H9 (cell line): ENCODE measurements around the gene LMF1. TPM values are rescaled to one million over a fixed set of nuclear protein-coding genes. Genes with fewer than 3 reads are reported as not detected.

Source experiments
- DNase-seq: peaks from one replicate; pipeline ENCODE4 v3.0.0-alpha.2; 2017
- H2AFZ ChIP-seq: one replicate; pipeline ENCODE4 v1.6.1; 2013; ENCODE audit warnings: mild to moderate bottlenecking, low read length, control low read depth, moderate library complexity
- H2AK5ac ChIP-seq: 2 replicates; pipeline ENCODE4 v1.6.1; 2013; ENCODE audit warnings: low read length, control low read depth, mixed read lengths; ENCODE audit not compliant: insufficient read length
- H2BK120ac ChIP-seq: one replicate; pipeline ENCODE4 v1.6.1; 2013; ENCODE audit warnings: low read depth, mild to moderate bottlenecking, low read length, control low read depth, inconsistent platforms; ENCODE audit not compliant: poor library complexity, severe bottlenecking
- H2BK12ac ChIP-seq: 2 replicates; pipeline ENCODE4 v1.6.1; 2013; ENCODE audit warnings: low read length, control low read depth, mixed read lengths, low read depth; ENCODE audit not compliant: insufficient read length
- H2BK15ac ChIP-seq: 2 replicates; pipeline ENCODE4 v1.6.1; 2013; ENCODE audit warnings: low read depth, low read length, control low read depth
- H2BK20ac ChIP-seq: one replicate; pipeline ENCODE4 v1.6.1; 2013; ENCODE audit warnings: low read depth, mild to moderate bottlenecking, low read length, control low read depth, inconsistent platforms; ENCODE audit not compliant: poor library complexity, severe bottlenecking
- H2BK5ac ChIP-seq: 2 replicates; pipeline ENCODE4 v1.6.1; 2013; ENCODE audit warnings: low read length, control low read depth, mixed read lengths; ENCODE audit not compliant: insufficient read length
- H3K14ac ChIP-seq: 2 replicates; pipeline ENCODE4 v1.6.1; 2013; ENCODE audit warnings: low read length, control low read depth; ENCODE audit not compliant: insufficient read depth
- H3K18ac ChIP-seq: 2 replicates; pipeline ENCODE4 v1.6.1; 2013; ENCODE audit warnings: low read depth, mild to moderate bottlenecking, mixed read lengths, low read length, control low read depth; ENCODE audit not compliant: insufficient read length
- H3K23ac ChIP-seq: 2 replicates; pipeline ENCODE4 v1.6.1; 2013; ENCODE audit warnings: low read length, control low read depth, mixed read lengths, low read depth; ENCODE audit not compliant: insufficient read length
- H3K23me2 ChIP-seq: 2 replicates; pipeline ENCODE4 v1.6.1; 2013; ENCODE audit warnings: low read depth, mild to moderate bottlenecking, mixed read lengths, low read length, control low read depth; ENCODE audit not compliant: insufficient read length, poor library complexity, severe bottlenecking
- H3K27ac ChIP-seq: 2 replicates; pipeline ENCODE4 v1.5.1; 2013; ENCODE audit warnings: low read length, control low read depth, mixed read lengths, low read depth; ENCODE audit not compliant: insufficient read length
- H3K27me3 ChIP-seq: 2 replicates; pipeline ENCODE4 v1.6.1; 2013; ENCODE audit warnings: low read length, control low read depth, inconsistent platforms; ENCODE audit not compliant: insufficient read depth
- H3K4ac ChIP-seq: 2 replicates; pipeline ENCODE4 v1.6.1; 2013; ENCODE audit warnings: low read depth, mild to moderate bottlenecking, control low read depth, inconsistent platforms, low read length, moderate library complexity
- H3K4me1 ChIP-seq: 2 replicates; pipeline ENCODE4 v1.6.1; 2013; ENCODE audit warnings: low read length, control low read depth, inconsistent platforms; ENCODE audit not compliant: insufficient read depth
- H3K4me2 ChIP-seq: 2 replicates; pipeline ENCODE4 v1.6.1; 2013; ENCODE audit warnings: low read length, control low read depth, mixed read lengths; ENCODE audit not compliant: insufficient read length, insufficient read depth
- H3K56ac ChIP-seq: 2 replicates; pipeline ENCODE4 v1.6.1; 2013; ENCODE audit warnings: low read depth, mild to moderate bottlenecking, mixed read lengths, low read length, control low read depth; ENCODE audit not compliant: insufficient read length
- H3K79me1 ChIP-seq: 2 replicates; pipeline ENCODE4 v1.6.1; 2013; ENCODE audit warnings: low read depth, mild to moderate bottlenecking, moderate library complexity, low read length, control low read depth, inconsistent platforms; ENCODE audit not compliant: insufficient read depth, poor library complexity, severe bottlenecking
- H3K79me2 ChIP-seq: 2 replicates; pipeline ENCODE4 v1.6.1; 2013; ENCODE audit warnings: low read length, control low read depth, inconsistent platforms; ENCODE audit not compliant: insufficient read depth
- H3K9ac ChIP-seq: 2 replicates; pipeline ENCODE4 v1.6.1; 2013; ENCODE audit warnings: low read length, control low read depth, mixed read lengths; ENCODE audit not compliant: insufficient read length; ENCODE audit errors: extremely low read depth
- H3K9me3 ChIP-seq: one replicate; pipeline ENCODE4 v1.6.1; 2013; ENCODE audit warnings: low read depth, low read length, inconsistent platforms; ENCODE audit not compliant: control insufficient read depth
- H3T11ph ChIP-seq: one replicate; pipeline ENCODE4 v1.6.1; 2013; ENCODE audit warnings: mild to moderate bottlenecking, low read length, control low read depth, inconsistent platforms
- H4K20me1 ChIP-seq: one replicate; pipeline ENCODE4 v1.6.1; 2013; ENCODE audit not compliant: control insufficient read depth, insufficient read length, insufficient read depth
- H4K5ac ChIP-seq: 2 replicates; pipeline ENCODE4 v1.6.1; 2013; ENCODE audit warnings: low read depth, mild to moderate bottlenecking, mixed read lengths, low read length, control low read depth; ENCODE audit not compliant: insufficient read length
- H4K8ac ChIP-seq: replicated peaks from 2 replicates; pipeline ENCODE4 v1.6.1; 2013; ENCODE audit warnings: low read length, control low read depth, mixed read lengths, low read depth; ENCODE audit not compliant: insufficient read length
- H4K91ac ChIP-seq: 2 replicates; pipeline ENCODE4 v1.6.1; 2013; ENCODE audit warnings: low read depth, mild to moderate bottlenecking, moderate library complexity, mixed read lengths, low read length, control low read depth; ENCODE audit not compliant: insufficient read length
- H3K27ac Mint-ChIP-seq, 3 experiments: 2 replicates in 2 of 3; 3 replicates in 1 of 3; pipeline ENCODE4 v1.8.0; 2020 to 2021; ENCODE audit warnings: mixed read lengths in 3 of 3, mild to moderate bottlenecking in 1 of 3, moderate library complexity in 1 of 3
- H3K27me3 Mint-ChIP-seq: 2 replicates; pipeline ENCODE4 v1.8.0; 2021; ENCODE audit warnings: low read depth, mild to moderate bottlenecking, moderate library complexity, mixed read lengths
- H3K36me3 Mint-ChIP-seq, 3 experiments: 2 replicates in 2 of 3; 3 replicates in 1 of 3; pipeline ENCODE4 v1.8.0; 2020 to 2021; ENCODE audit warnings: low read depth in 3 of 3, mixed read lengths in 3 of 3; ENCODE audit not compliant: insufficient read depth in 1 of 3
- H3K4me1 Mint-ChIP-seq, 2 experiments: 2 replicates each; pipeline ENCODE4 v1.8.0; 2020; ENCODE audit warnings: mixed read lengths in 2 of 2
- H3K4me3 Mint-ChIP-seq, 2 experiments: 2 replicates in 1 of 2; 3 replicates in 1 of 2; pipeline ENCODE4 v1.8.0; 2020 to 2021; ENCODE audit warnings: mild to moderate bottlenecking in 2 of 2, mixed read lengths in 2 of 2, moderate library complexity in 1 of 2
- H3K9me3 Mint-ChIP-seq, 2 experiments: 2 replicates in 1 of 2; 3 replicates in 1 of 2; pipeline ENCODE4 v1.8.0; 2020; ENCODE audit warnings: mild to moderate bottlenecking in 2 of 2, mixed read lengths in 2 of 2, moderate library complexity in 1 of 2
- CTCF ChIP-seq: fragments of 200-600 bp; sonication (generic); conservative IDR thresholded peaks from 3 replicates; pipeline ENCODE4 v1.8.0; 2021; ENCODE audit warnings: antibody characterized with exemption, mild to moderate bottlenecking
- WGBS: extraction: QIAGEN DNeasy Blood & Tissue Kit; methylation state at CpG from one replicate; pipeline ENCODE4 v1.1.7; 2013; ENCODE audit warnings: missing lambda C conversion rate, low lambda C conversion rate, mixed read lengths; ENCODE audit not compliant: insufficient read length; ENCODE audit errors: extremely low coverage; 5-methylcytosine and 5-hydroxymethylcytosine counted together
- total RNA-seq: library from RNA; stranded (reverse); gene quantifications from 2 replicates; pipeline ENCODE4 v1.2.1, GENCODE V29; 2021

LMF1 gene
- total RNA-seq, 1 experiment from 2014 or later: 7.1 TPM

- Mint-ChIP-seq H3K36me3 (no peaks in the 10 kb centered on the region), H3K4me3 (no peak overlapping the region), H3K27ac (no peak overlapping the region; a peak in 1 of 7 replicates), H3K4me1 (peaks cover 0 to 18% of the 10 kb centered on the region in 2 experiments; a peak in 2 of 4 replicates), H3K27me3 (no peaks in the 10 kb centered on the region; the same call in 1 of the 2 replicates), H3K9me3 (no peaks in the 10 kb centered on the region; a peak in 1 of 5 replicates)
- no peak overlapping the region for H3K9ac ChIP-seq
- DNase-seq: no peak
- no peaks in the 10 kb centered on the region for H3K9me3 ChIP-seq
- no peak overlapping the region for H2BK5ac ChIP-seq
- no peaks in the 10 kb centered on the region for H3K79me1 ChIP-seq
- H4K5ac ChIP-seq: no peak overlapping the region
- no peak for TF ChIP-seq CTCF
- H4K8ac ChIP-seq: no peak overlapping the region
- H3K4me2 ChIP-seq: no peak overlapping the region
- H3K4ac ChIP-seq: no peak overlapping the region
- no peaks in the 10 kb centered on the region for H3K27me3 ChIP-seq
- peaks cover 8% of the 10 kb centered on the region for H3K23me2 ChIP-seq
- no peak overlapping the region for H2BK15ac ChIP-seq
- H3K27ac ChIP-seq: no peak overlapping the region
- no peak overlapping the region for H3K14ac ChIP-seq
- no peak overlapping the region for H2BK20ac ChIP-seq
- H3K4me1 ChIP-seq: no peaks in the 10 kb centered on the region
- no peak overlapping the region for H3K23ac ChIP-seq
- H4K20me1 ChIP-seq: no peaks in the 10 kb centered on the region
- H2AK5ac ChIP-seq: no peak overlapping the region
- H3T11ph ChIP-seq: no peak overlapping the region
- WGBS: no CpG with 5 or more reads among the region's 11 CpGs
- H3K56ac ChIP-seq: no peak overlapping the region
- H3K79me2 ChIP-seq: no peaks in the 10 kb centered on the region
- no peak overlapping the region for H4K91ac ChIP-seq
- no peak overlapping the region for H3K18ac ChIP-seq
- H2AFZ ChIP-seq: no peak overlapping the region
- H2BK12ac ChIP-seq: no peak overlapping the region
- H2BK120ac ChIP-seq: no peak overlapping the region
Observed at GRCh38 chr16:889586-889985, 81.2 kb downstream of the LMF1 start.
